Esophagus squamous epithelium (tissue), 5 donors: ENCODE data around the gene SYNE2. TPM values are rescaled to one million over a fixed set of nuclear protein-coding genes. Genes with fewer than 3 reads are reported as not detected.

Source experiments
- DNase-seq: peaks from one replicate; lab custom pipeline; 2025; lab: John Stamatoyannopoulos, UW
- H3K27ac ChIP-seq, 4 donors: fragments of 200-600 bp; sonication (generic); one replicate each; pipeline ENCODE4 v1.5.1; 2016 to 2019; ENCODE audit warnings: mild to moderate bottlenecking in 1 of 4
- H3K27me3 ChIP-seq, 4 donors: fragments of 200-600 bp; sonication (generic); 1 replicate in 3 of 4; 2 replicates in 1 of 4; pipeline versions ENCODE4 v1.5.1 to v1.6.0; 2017 to 2021; ENCODE audit warnings: antibody characterized with exemption in 1 of 4
- H3K36me3 ChIP-seq, 3 donors: fragments of 200-600 bp; sonication (generic); one replicate each; pipeline ENCODE4 v1.5.1; 2016 to 2019
- H3K4me1 ChIP-seq, 3 donors: fragments of 200-600 bp; sonication (generic); one replicate each; pipeline ENCODE4 v1.5.1; 2017 to 2019
- H3K4me3 ChIP-seq, 4 donors: fragments of 200-600 bp; sonication (generic); 1 replicate in 3 of 4; 2 replicates in 1 of 4; pipeline ENCODE4 v1.5.1; 2016 to 2019; ENCODE audit warnings: mild to moderate bottlenecking in 2 of 4, moderate library complexity in 1 of 4
- H3K9me3 ChIP-seq, 3 donors: fragments of 200-600 bp; sonication (generic); one replicate each; pipeline ENCODE4 v1.5.1; 2016 to 2019
- POLR2A ChIP-seq, 4 donors: fragments of 450-650 bp; IDR thresholded peaks; one replicate each; pipeline ENCODE4 v1.6.1; 2017; ENCODE audit warnings: antibody characterized with exemption in 4 of 4, mild to moderate bottlenecking in 4 of 4, moderate library complexity in 3 of 4
- WGBS, 2 donors: methylation state at CpG; one replicate each; pipeline ENCODE4 v1.1.5; 2018; 5-methylcytosine and 5-hydroxymethylcytosine counted together
- intact Hi-C: fragments of 100-400 bp; cut with DNase I; formaldehyde crosslinking; loops from one replicate; pipeline ENCODE4 v1.15.0; 2022
- total RNA-seq, 4 donors: library from RNA; depleted of rRNA; stranded (reverse); fragments of >200 nt; gene quantifications; one replicate each; pipeline ENCODE4 v1.1.0, GENCODE V29; 2016
- TF ChIP-seq, protein P1 (sequence below), 6 experiments: fragments of 450-650 bp in 4 of 6; fragments of 200-600 bp in 2 of 6; sonication (generic) in 2 of 6; IDR thresholded peaks; one replicate each; pipeline ENCODE4 v1.5.1; 2016 to 2019; ENCODE audit warnings: antibody characterized with exemption in 6 of 6, mild to moderate bottlenecking in 4 of 6, moderate library complexity in 4 of 6
- donor health status: DM: yes; HTN: yes; CAD: no.

Gene SYNE2
- total RNA-seq, 4 donors from 2014 or later, result 128 to 197 (median 145) TPM

DNA sequence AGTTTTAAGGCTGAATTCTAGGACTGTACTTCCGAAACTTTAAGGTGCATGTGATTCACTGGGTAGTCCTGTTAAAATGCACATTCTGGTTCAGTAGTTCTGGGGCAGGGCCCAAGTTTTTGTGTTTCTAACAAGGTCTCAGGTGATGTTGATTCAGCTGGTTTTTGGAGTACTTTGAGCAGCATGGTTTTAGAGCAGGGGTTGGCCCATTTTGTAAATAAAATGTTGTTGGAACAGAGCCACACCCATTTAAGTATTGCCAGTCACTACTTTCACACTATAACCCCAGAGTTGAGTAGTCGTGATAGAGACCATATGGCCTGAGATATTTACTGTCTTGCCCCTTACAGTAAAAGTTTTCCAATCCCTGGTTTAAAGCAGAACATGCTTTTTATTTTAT is 111.3 kb downstream of the SYNE2 start:
- Histone ChIP-seq H3K27ac (no peak overlapping the region), H3K4me3 (no peak overlapping the region), H3K36me3 (peaks cover 0 to 68% (median 4%) of the 10 kb centered on the region in 3 donors), H3K27me3 (no peaks in the 10 kb centered on the region), H3K9me3 (no peaks in the 10 kb centered on the region), H3K4me1 (no peaks in the 10 kb centered on the region)
- no peak for DNase-seq
- no peak for TF ChIP-seq POLR2A (IDR thresholded peaks at IDR 0.05)
- TF ChIP-seq, protein P1, sequence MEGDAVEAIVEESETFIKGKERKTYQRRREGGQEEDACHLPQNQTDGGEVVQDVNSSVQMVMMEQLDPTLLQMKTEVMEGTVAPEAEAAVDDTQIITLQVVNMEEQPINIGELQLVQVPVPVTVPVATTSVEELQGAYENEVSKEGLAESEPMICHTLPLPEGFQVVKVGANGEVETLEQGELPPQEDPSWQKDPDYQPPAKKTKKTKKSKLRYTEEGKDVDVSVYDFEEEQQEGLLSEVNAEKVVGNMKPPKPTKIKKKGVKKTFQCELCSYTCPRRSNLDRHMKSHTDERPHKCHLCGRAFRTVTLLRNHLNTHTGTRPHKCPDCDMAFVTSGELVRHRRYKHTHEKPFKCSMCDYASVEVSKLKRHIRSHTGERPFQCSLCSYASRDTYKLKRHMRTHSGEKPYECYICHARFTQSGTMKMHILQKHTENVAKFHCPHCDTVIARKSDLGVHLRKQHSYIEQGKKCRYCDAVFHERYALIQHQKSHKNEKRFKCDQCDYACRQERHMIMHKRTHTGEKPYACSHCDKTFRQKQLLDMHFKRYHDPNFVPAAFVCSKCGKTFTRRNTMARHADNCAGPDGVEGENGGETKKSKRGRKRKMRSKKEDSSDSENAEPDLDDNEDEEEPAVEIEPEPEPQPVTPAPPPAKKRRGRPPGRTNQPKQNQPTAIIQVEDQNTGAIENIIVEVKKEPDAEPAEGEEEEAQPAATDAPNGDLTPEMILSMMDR (IDR thresholded peaks at IDR 0.05), result no peak
- intact Hi-C loops, result no loop called here
- WGBS, 2 donors, result 81 to 88% methylated on average over 2 of the region's 2 CpGs

DNA sequence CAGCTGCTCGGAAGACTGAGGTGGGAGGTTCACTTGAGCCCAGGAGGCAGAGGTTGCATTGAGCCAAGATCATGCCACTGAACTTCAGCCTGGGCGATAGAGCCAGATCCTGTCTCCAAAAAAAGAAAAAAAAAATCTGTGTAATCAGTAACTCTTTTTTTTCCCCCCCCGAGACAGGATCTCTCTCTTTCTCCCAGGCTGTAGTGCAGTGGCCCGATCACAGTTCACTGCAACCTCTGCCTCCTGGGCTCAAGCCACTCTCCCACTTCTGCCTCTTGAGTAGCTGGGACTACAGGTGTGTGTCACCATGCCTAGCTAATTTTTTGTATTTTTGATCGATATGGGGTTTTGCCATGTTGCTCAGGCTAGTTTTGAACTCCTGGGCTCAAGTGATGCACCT is 113.6 kb downstream of the SYNE2 start:
- Histone ChIP-seq H3K36me3 (peaks cover 0 to 88% (median 4%) of the 10 kb centered on the region in 3 donors), H3K9me3 (no peaks in the 10 kb centered on the region), H3K27ac (no peak overlapping the region), H3K4me1 (no peaks in the 10 kb centered on the region), H3K4me3 (no peak overlapping the region), H3K27me3 (no peaks in the 10 kb centered on the region)
- intact Hi-C loops, result no loop called here
- no peak for DNase-seq
- TF ChIP-seq POLR2A (IDR thresholded peaks at IDR 0.05), result no peak
- TF ChIP-seq, protein P1 (IDR thresholded peaks at IDR 0.05), result no peak
- 95 to 96% methylated on average over 5 of the region's 5 CpGs for WGBS, 2 donors

DNA sequence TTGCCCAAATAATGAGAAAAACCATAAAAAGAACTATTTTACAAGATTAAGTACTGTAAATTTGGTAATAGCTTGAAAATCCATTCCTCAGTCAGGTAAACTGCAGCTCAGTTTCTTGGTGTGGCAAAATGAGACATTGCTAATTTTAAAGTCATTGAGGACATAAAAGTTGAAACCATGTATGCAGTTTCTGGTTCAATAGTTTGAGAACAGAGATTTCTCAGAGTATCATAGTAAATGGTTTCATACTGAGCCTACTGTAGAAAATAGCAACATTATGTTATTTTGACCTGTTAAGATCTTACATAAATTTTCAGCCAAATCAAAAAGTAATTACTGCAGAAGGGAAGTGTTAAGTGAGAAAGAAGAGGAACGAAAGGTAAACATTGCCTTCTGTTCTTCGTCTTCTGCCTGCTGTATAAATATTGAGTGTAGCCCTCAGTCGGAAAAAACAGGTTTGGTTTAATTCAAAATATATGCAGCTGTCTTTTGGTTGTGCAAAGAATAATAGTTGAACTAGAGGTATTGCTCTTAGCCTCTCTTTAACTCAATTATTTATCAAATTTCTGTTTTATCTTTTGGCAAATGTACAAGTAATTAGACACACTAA is 119.6 kb downstream of the SYNE2 start:
- H3K9me3 ChIP-seq, result no peaks in the 10 kb centered on the region
- no peak overlapping the region for H3K4me3 ChIP-seq
- no peak for DNase-seq
- H3K36me3 ChIP-seq, result peaks cover 0 to 57% (median 4%) of the 10 kb centered on the region in 3 donors
- no peaks in the 10 kb centered on the region for H3K4me1 ChIP-seq
- H3K27me3 ChIP-seq, result no peaks in the 10 kb centered on the region
- no peak overlapping the region for H3K27ac ChIP-seq
- no peak for TF ChIP-seq POLR2A (IDR thresholded peaks at IDR 0.05)
- TF ChIP-seq, protein P1 (IDR thresholded peaks at IDR 0.05), result no peak
- intact Hi-C loops, result no loop called here
- WGBS, 2 donors, result 75 to 77% methylated on average over 3 of the region's 3 CpGs

DNA sequence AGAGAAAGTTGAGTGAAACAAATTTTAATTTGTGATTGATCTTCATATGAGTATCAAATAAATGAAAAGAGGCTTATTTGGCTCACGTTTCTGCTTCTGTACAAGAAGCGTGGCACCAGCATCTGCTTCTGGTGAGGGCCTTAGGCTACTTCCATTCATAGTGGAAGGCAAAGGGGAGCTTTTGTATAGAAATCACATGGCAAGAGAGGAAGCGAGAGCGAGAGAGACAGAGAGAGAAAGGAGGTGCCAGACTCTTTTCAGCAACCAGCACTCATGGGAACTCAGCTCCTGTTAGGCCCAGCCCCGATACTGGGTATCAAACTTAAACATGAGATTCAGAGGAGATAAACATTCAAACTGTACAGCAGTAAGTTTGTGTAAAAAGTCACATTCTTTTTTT is 121.4 kb downstream of the SYNE2 start:
- DNase-seq, result no peak
- intact Hi-C loops, result no loop called here
- H3K36me3 ChIP-seq, result peaks cover 0 to 58% (median 0%) of the 10 kb centered on the region in 3 donors
- H3K9me3 ChIP-seq, result no peaks in the 10 kb centered on the region
- no peaks in the 10 kb centered on the region for H3K27me3 ChIP-seq
- TF ChIP-seq POLR2A (IDR thresholded peaks at IDR 0.05), result no peak
- TF ChIP-seq, protein P1 (IDR thresholded peaks at IDR 0.05), result no peak
- WGBS, 2 donors, result 85 to 93% methylated on average over 5 of the region's 5 CpGs
- no peak overlapping the region for H3K27ac ChIP-seq
- no peak overlapping the region for H3K4me3 ChIP-seq
- no peaks in the 10 kb centered on the region for H3K4me1 ChIP-seq

DNA sequence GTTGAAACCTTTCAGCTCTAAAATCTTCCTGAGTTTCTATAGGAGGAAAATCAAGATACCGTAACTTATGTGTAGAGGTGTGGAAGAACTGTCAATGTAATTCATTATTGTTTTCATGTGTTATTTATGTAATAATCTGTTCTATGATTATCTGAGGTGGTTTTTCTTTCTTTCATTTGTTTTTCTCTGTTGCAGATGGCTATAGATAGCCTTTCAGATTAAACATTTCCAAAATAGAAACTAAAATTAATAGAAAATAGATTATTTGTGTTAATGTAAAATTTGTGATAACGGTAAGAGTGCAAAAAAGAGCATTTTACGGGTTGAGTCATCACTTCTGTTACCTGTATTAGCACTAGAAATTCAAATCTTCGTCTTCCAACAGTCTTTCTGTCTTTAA is 128.8 kb downstream of the SYNE2 start:
- Histone ChIP-seq H3K27me3 (no peaks in the 10 kb centered on the region), H3K9me3 (no peaks in the 10 kb centered on the region), H3K4me1 (no peaks in the 10 kb centered on the region), H3K36me3 (peaks cover 0 to 81% (median 0%) of the 10 kb centered on the region in 3 donors), H3K27ac (no peak overlapping the region), H3K4me3 (no peak overlapping the region)
- intact Hi-C loops, result loop anchor here (10.0 kb wide), 1 partner anchor 127 kb away; the partner anchor contains the start of gene SYNE2
- no peak for DNase-seq
- TF ChIP-seq, protein P1 (IDR thresholded peaks at IDR 0.05), result no peak
- TF ChIP-seq POLR2A (IDR thresholded peaks at IDR 0.05), result no peak
- 88 to 90% methylated on average over 4 of the region's 4 CpGs for WGBS, 2 donors
